ENCODE results near the gene LY6G6F. TPM values are rescaled to one million over a fixed set of nuclear protein-coding genes. Genes with fewer than 3 reads are reported as not detected.

LY6G6F gene
- total and polyA plus RNA-seq, 2 experiments from 2014 or later = not detected

DNA sequence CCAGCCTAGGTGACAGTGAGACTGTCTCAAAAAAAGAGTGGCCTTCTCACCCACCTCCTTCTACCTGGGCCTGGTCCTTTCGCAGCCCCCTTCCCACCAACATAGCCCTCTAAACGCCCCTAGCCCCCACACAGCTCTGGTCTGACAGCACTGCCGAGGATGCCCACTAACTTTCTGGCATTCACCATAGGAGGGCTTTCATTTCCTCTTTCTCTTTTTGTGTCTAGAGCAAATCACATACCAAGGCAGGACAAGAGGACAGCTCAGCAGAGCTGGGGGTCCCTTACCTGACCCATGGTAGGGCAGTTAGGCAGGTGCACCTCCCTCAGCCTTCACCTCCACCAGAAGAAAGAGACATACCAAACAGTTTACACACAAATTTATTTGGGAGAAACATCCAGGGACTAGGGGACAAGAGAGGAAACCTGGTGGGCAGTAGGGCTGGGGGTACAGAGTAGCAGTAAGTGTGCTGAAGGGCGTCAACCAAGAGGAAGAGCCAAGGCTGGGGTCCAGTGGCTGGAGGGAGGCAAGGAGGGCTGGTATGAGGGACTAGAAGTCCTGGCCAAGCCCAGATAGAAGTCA is 30.3 kb upstream of the LY6G6F start (continued):
- TF ChIP-seq, protein P1, sequence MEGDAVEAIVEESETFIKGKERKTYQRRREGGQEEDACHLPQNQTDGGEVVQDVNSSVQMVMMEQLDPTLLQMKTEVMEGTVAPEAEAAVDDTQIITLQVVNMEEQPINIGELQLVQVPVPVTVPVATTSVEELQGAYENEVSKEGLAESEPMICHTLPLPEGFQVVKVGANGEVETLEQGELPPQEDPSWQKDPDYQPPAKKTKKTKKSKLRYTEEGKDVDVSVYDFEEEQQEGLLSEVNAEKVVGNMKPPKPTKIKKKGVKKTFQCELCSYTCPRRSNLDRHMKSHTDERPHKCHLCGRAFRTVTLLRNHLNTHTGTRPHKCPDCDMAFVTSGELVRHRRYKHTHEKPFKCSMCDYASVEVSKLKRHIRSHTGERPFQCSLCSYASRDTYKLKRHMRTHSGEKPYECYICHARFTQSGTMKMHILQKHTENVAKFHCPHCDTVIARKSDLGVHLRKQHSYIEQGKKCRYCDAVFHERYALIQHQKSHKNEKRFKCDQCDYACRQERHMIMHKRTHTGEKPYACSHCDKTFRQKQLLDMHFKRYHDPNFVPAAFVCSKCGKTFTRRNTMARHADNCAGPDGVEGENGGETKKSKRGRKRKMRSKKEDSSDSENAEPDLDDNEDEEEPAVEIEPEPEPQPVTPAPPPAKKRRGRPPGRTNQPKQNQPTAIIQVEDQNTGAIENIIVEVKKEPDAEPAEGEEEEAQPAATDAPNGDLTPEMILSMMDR (conservative IDR thresholded peaks at IDR 0.05; ENCODE audit: low read depth in 2 of 2) = no peak
- TF ChIP-seq EZH2 (IDR thresholded peaks at IDR 0.05; ENCODE audit: low read depth, unreplicated experiment) (no peak), NANOG (IDR thresholded peaks at IDR 0.05; ENCODE audit: borderline replicate concordance) (no peak), EZH2phosphoT487 (IDR thresholded peaks at IDR 0.05; ENCODE audit: unreplicated experiment) (no peak), JUNB (IDR thresholded peaks at IDR 0.05; ENCODE audit: unreplicated experiment) (no peak), CREB1 (CRISPR knock-in tag; IDR thresholded peaks at IDR 0.05; ENCODE audit: low read depth) (no peak)
- TF ChIP-seq, protein P2, sequence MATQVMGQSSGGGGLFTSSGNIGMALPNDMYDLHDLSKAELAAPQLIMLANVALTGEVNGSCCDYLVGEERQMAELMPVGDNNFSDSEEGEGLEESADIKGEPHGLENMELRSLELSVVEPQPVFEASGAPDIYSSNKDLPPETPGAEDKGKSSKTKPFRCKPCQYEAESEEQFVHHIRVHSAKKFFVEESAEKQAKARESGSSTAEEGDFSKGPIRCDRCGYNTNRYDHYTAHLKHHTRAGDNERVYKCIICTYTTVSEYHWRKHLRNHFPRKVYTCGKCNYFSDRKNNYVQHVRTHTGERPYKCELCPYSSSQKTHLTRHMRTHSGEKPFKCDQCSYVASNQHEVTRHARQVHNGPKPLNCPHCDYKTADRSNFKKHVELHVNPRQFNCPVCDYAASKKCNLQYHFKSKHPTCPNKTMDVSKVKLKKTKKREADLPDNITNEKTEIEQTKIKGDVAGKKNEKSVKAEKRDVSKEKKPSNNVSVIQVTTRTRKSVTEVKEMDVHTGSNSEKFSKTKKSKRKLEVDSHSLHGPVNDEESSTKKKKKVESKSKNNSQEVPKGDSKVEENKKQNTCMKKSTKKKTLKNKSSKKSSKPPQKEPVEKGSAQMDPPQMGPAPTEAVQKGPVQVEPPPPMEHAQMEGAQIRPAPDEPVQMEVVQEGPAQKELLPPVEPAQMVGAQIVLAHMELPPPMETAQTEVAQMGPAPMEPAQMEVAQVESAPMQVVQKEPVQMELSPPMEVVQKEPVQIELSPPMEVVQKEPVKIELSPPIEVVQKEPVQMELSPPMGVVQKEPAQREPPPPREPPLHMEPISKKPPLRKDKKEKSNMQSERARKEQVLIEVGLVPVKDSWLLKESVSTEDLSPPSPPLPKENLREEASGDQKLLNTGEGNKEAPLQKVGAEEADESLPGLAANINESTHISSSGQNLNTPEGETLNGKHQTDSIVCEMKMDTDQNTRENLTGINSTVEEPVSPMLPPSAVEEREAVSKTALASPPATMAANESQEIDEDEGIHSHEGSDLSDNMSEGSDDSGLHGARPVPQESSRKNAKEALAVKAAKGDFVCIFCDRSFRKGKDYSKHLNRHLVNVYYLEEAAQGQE (IDR thresholded peaks at IDR 0.05; ENCODE audit: unreplicated experiment) = no peak

DNA sequence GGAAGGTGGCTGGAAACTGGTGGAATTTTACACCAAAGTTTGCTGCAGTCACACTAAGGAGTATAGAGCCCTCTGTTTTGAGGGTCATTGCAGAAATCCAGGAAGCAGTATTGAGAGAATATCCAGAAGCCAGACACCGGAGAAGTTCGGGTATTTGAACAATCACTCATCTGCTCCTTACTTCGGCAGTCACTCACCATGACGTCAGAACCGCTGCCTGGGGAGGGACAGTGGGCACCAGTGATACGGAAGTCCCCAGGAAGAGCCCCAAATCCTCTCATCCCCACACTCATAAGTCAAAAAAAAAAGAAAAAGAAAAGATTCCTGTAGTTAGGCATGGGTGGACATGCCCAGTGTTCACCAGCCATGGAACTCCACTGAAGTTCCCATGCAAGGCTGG is 29.8 kb upstream of the LY6G6F start:
- peaks cover 7% of the 10 kb centered on the region; the same call in 1 of the 2 replicates for H3F3A ChIP-seq (replicated peaks; ENCODE audit: low read depth)
- DNase-seq (ENCODE audit: low spot score) = no peak
- no peak overlapping the region for H3K4me3 ChIP-seq
- H3K4me1 ChIP-seq (ENCODE audit: insufficient read depth) = peaks cover 4% of the 10 kb centered on the region; the same call in 1 of the 2 replicates
- no peak overlapping the region for H3K27ac ChIP-seq (ENCODE audit: low read depth)
- peaks cover 10% of the 10 kb centered on the region for H3K27me3 ChIP-seq (ENCODE audit: insufficient read depth)
- Mint-ChIP-seq H3K4me3 (no peak overlapping the region), H3K27ac (no peak overlapping the region), H3K27me3 (ENCODE audit: insufficient read depth, low read depth, poor library complexity) (peaks cover 33% of the 10 kb centered on the region), H3K9me3 (no peaks in the 10 kb centered on the region; the same call in 1 of the 3 replicates), H3K4me1 (peaks cover 13% of the 10 kb centered on the region), H3K36me3 (ENCODE audit: low read depth) (peaks cover 14% of the 10 kb centered on the region)
- no peaks in the 10 kb centered on the region for H3K79me2 ChIP-seq (replicated peaks; ENCODE audit: insufficient read depth)
- H3K9me2 ChIP-seq (ENCODE audit: insufficient read depth) = no peaks in the 10 kb centered on the region
- ATAC-seq = no peak
- no peaks in the 10 kb centered on the region for H3K36me3 ChIP-seq (ENCODE audit: insufficient read depth)
- H3K4me2 ChIP-seq = no peak overlapping the region
- H4K20me1 ChIP-seq (replicated peaks; ENCODE audit: insufficient read depth) = no peaks in the 10 kb centered on the region; the same call in 1 of the 2 replicates
- no peak overlapping the region for H2AFZ ChIP-seq
- no peak for TF ChIP-seq JUNB (IDR thresholded peaks at IDR 0.05; ENCODE audit: unreplicated experiment)
- no peak for TF ChIP-seq ZNF331 (CRISPR knock-in tag; IDR thresholded peaks at IDR 0.05; ENCODE audit: low read depth)
- TF ChIP-seq, protein P1 (conservative IDR thresholded peaks at IDR 0.05; ENCODE audit: low read depth in 2 of 2) = no peak
- no peak for TF ChIP-seq NANOG (IDR thresholded peaks at IDR 0.05; ENCODE audit: borderline replicate concordance)
- TF ChIP-seq, protein P3, sequence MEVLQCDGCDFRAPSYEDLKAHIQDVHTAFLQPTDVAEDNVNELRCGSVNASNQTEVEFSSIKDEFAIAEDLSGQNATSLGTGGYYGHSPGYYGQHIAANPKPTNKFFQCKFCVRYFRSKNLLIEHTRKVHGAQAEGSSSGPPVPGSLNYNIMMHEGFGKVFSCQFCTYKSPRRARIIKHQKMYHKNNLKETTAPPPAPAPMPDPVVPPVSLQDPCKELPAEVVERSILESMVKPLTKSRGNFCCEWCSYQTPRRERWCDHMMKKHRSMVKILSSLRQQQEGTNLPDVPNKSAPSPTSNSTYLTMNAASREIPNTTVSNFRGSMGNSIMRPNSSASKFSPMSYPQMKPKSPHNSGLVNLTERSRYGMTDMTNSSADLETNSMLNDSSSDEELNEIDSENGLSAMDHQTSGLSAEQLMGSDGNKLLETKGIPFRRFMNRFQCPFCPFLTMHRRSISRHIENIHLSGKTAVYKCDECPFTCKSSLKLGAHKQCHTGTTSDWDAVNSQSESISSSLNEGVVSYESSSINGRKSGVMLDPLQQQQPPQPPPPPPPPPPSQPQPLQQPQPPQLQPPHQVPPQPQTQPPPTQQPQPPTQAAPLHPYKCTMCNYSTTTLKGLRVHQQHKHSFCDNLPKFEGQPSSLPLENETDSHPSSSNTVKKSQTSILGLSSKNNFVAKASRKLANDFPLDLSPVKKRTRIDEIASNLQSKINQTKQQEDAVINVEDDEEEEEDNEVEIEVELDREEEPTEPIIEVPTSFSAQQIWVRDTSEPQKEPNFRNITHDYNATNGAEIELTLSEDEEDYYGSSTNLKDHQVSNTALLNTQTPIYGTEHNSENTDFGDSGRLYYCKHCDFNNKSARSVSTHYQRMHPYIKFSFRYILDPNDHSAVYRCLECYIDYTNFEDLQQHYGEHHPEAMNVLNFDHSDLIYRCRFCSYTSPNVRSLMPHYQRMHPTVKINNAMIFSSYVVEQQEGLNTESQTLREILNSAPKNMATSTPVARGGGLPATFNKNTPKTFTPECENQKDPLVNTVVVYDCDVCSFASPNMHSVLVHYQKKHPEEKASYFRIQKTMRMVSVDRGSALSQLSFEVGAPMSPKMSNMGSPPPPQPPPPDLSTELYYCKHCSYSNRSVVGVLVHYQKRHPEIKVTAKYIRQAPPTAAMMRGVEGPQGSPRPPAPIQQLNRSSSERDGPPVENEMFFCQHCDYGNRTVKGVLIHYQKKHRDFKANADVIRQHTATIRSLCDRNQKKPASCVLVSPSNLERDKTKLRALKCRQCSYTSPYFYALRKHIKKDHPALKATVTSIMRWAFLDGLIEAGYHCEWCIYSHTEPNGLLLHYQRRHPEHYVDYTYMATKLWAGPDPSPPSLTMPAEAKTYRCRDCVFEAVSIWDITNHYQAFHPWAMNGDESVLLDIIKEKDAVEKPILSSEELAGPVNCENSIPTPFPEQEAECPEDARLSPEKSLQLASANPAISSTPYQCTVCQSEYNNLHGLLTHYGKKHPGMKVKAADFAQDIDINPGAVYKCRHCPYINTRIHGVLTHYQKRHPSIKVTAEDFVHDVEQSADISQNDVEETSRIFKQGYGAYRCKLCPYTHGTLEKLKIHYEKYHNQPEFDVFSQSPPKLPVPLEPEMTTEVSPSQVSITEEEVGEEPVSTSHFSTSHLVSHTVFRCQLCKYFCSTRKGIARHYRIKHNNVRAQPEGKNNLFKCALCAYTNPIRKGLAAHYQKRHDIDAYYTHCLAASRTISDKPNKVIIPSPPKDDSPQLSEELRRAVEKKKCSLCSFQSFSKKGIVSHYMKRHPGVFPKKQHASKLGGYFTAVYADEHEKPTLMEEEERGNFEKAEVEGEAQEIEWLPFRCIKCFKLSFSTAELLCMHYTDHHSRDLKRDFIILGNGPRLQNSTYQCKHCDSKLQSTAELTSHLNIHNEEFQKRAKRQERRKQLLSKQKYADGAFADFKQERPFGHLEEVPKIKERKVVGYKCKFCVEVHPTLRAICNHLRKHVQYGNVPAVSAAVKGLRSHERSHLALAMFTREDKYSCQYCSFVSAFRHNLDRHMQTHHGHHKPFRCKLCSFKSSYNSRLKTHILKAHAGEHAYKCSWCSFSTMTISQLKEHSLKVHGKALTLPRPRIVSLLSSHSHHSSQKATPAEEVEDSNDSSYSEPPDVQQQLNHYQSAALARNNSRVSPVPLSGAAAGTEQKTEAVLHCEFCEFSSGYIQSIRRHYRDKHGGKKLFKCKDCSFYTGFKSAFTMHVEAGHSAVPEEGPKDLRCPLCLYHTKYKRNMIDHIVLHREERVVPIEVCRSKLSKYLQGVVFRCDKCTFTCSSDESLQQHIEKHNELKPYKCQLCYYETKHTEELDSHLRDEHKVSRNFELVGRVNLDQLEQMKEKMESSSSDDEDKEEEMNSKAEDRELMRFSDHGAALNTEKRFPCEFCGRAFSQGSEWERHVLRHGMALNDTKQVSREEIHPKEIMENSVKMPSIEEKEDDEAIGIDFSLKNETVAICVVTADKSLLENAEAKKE (CRISPR knock-in tag; IDR thresholded peaks at IDR 0.05) = no peak
- no peak for TF ChIP-seq EZH2 (IDR thresholded peaks at IDR 0.05; ENCODE audit: low read depth, unreplicated experiment)
